ENCODE measurements around the gene ATG2A. TPM values are rescaled to one million over a fixed set of nuclear protein-coding genes. Genes with fewer than 3 reads are reported as not detected.

Gene ATG2A
- total RNA-seq, 1 donor from 2014 or later: 13.1 TPM

- Histone ChIP-seq H3K27ac (replicated peaks) (peak overlapping the region; percentile 93), H3K4me3 (peak overlapping the region; percentile 49)
- intact Hi-C loops (cut with micrococcal nuclease): no loop called here
Observed at GRCh38 chr11:64865286-64866172, 51.5 kb downstream of the ATG2A start.

GRCh38 chr11:64864473-64865285 lies 52.3 kb downstream of the ATG2A start:
- H3K27ac ChIP-seq (replicated peaks): peak overlapping the region; percentile 93
- H3K9me3 ChIP-seq (replicated peaks): no peaks in the 10 kb centered on the region
- DNase-seq: peak; percentile 75
- TF ChIP-seq CTCF (IDR thresholded peaks at IDR 0.05; ENCODE audit: borderline replicate concordance): no peak
- H3K4me1 ChIP-seq: peaks cover 100% of the 10 kb centered on the region
- H3K4me3 ChIP-seq: peak overlapping the region; percentile 49
- intact Hi-C loops (cut with micrococcal nuclease): no loop called here
- H3K36me3 ChIP-seq: peaks cover 14% of the 10 kb centered on the region
- no peaks in the 10 kb centered on the region for H3K27me3 ChIP-seq (ENCODE audit: low read depth)

More at GRCh38 chr11:64865286-64866172, 51.5 kb downstream of the ATG2A start:
- H3K4me1 ChIP-seq: peaks cover 100% of the 10 kb centered on the region
- no peak for DNase-seq
- H3K9me3 ChIP-seq (replicated peaks): no peaks in the 10 kb centered on the region
- no peaks in the 10 kb centered on the region for H3K27me3 ChIP-seq (ENCODE audit: low read depth)
- peaks cover 7% of the 10 kb centered on the region for H3K36me3 ChIP-seq
- no peak for TF ChIP-seq CTCF (IDR thresholded peaks at IDR 0.05; ENCODE audit: borderline replicate concordance)

GRCh38 chr11:64864135-64864472 lies 52.9 kb downstream of the ATG2A start:
- H3K4me3 ChIP-seq: peak overlapping the region; percentile 49
- no peak for DNase-seq
- H3K4me1 ChIP-seq: peaks cover 100% of the 10 kb centered on the region
- no peak for TF ChIP-seq CTCF (IDR thresholded peaks at IDR 0.05; ENCODE audit: borderline replicate concordance)
- peaks cover 20% of the 10 kb centered on the region for H3K36me3 ChIP-seq
- intact Hi-C loops (cut with micrococcal nuclease): no loop called here
- H3K27ac ChIP-seq (replicated peaks): peak overlapping the region; percentile 93
- H3K9me3 ChIP-seq (replicated peaks): no peaks in the 10 kb centered on the region
- H3K27me3 ChIP-seq (ENCODE audit: low read depth): no peaks in the 10 kb centered on the region

- intact Hi-C loops (cut with micrococcal nuclease): no loop called here
- TF ChIP-seq CTCF (IDR thresholded peaks at IDR 0.05; ENCODE audit: borderline replicate concordance): no peak
- H3K36me3 ChIP-seq: peaks cover 25% of the 10 kb centered on the region
- H3K27me3 ChIP-seq (ENCODE audit: low read depth): no peaks in the 10 kb centered on the region
- H3K9me3 ChIP-seq (replicated peaks): no peaks in the 10 kb centered on the region
- peak overlapping the region; percentile 49 for H3K4me3 ChIP-seq
- H3K27ac ChIP-seq (replicated peaks): peak overlapping the region; percentile 93
- H3K4me1 ChIP-seq: peaks cover 100% of the 10 kb centered on the region
- DNase-seq: no peak
Observed at GRCh38 chr11:64863391-64864060, 53.5 kb downstream of the ATG2A start.

GRCh38 chr11:64862987-64863390 lies 54.0 kb downstream of the ATG2A start:
- peak; percentile 77 for DNase-seq
- peak overlapping the region; percentile 49 for H3K4me3 ChIP-seq

More at GRCh38 chr11:64862987-64863390, 54.0 kb downstream of the ATG2A start:
- intact Hi-C loops (cut with micrococcal nuclease): no loop called here
- Histone ChIP-seq H3K9me3 (replicated peaks) (no peaks in the 10 kb centered on the region), H3K36me3 (peaks cover 26% of the 10 kb centered on the region), H3K4me1 (peaks cover 100% of the 10 kb centered on the region), H3K27me3 (ENCODE audit: low read depth) (no peaks in the 10 kb centered on the region), H3K27ac (replicated peaks) (peak overlapping the region; percentile 93)
- no peak for TF ChIP-seq CTCF (IDR thresholded peaks at IDR 0.05; ENCODE audit: borderline replicate concordance)

All from left ventricle myocardium inferior (tissue), 1 donor.